ENCODE data around the gene ATP13A3.

DNA sequence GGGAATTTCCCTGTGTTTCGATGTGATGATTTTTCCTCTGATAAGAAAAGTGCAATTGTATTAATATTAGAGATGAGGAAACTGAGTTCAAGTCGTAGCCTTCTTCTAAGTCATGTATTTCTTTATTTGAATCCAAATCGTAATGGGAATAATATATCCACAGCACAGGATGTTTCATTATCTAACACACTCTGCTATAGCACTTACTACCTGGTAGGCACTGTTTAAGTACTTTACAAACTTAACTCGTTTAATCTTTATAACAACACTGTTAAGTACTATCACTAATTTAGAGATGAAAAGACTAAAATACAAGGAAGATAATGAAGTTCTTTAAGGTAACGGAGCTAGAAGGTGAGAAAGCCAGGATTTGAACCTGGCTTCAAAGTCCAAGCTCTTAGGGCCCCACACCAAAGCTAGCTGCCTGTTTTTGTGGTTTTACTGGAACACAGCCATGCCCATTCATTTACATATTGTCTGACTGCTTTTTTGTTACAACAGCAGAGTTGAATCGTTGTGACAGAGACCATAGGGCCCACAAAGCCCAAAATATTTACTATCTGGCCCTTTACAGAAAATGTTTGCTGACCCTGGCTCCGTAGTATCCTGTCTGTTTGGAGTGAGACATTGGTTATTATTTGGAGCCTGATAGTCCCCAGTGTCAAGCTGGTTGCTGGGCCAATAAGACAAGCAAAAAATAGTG, 9.6 kb upstream of the ATP13A3 start:
- TF ChIP-seq, protein P1, sequence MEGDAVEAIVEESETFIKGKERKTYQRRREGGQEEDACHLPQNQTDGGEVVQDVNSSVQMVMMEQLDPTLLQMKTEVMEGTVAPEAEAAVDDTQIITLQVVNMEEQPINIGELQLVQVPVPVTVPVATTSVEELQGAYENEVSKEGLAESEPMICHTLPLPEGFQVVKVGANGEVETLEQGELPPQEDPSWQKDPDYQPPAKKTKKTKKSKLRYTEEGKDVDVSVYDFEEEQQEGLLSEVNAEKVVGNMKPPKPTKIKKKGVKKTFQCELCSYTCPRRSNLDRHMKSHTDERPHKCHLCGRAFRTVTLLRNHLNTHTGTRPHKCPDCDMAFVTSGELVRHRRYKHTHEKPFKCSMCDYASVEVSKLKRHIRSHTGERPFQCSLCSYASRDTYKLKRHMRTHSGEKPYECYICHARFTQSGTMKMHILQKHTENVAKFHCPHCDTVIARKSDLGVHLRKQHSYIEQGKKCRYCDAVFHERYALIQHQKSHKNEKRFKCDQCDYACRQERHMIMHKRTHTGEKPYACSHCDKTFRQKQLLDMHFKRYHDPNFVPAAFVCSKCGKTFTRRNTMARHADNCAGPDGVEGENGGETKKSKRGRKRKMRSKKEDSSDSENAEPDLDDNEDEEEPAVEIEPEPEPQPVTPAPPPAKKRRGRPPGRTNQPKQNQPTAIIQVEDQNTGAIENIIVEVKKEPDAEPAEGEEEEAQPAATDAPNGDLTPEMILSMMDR (IDR thresholded peaks at IDR 0.05) = no peak
- TF ChIP-seq EP300 (IDR thresholded peaks at IDR 0.05) = no peak

Data from upper lobe of left lung (tissue), 4 donors.